Nephron progenitor cell (in vitro differentiated cells): Measurements from ENCODE around the gene PARN.

Experiments used
- DNase-seq: peaks from one replicate; pipeline ENCODE4 v3.0.0; 2021
- H3K27ac Mint-ChIP-seq: 2 replicates; pipeline ENCODE4 v1.8.0; 2021; ENCODE audit warnings: mild to moderate bottlenecking, moderate library complexity, mixed read lengths
- H3K27me3 Mint-ChIP-seq: 2 replicates; pipeline ENCODE4 v1.8.0; 2021; ENCODE audit warnings: mild to moderate bottlenecking, low read depth, mixed read lengths; ENCODE audit not compliant: poor library complexity
- H3K36me3 Mint-ChIP-seq: 2 replicates; pipeline ENCODE4 v1.8.0; 2021; ENCODE audit warnings: low read depth, mixed read lengths
- H3K4me1 Mint-ChIP-seq: 2 replicates; pipeline ENCODE4 v1.8.0; 2021; ENCODE audit warnings: mixed read lengths
- H3K4me3 Mint-ChIP-seq: 2 replicates; pipeline ENCODE4 v1.8.0; 2021; ENCODE audit warnings: mild to moderate bottlenecking, moderate library complexity, mixed read lengths
- H3K9me3 Mint-ChIP-seq: 2 replicates; pipeline ENCODE4 v1.8.0; 2021; ENCODE audit warnings: mild to moderate bottlenecking, moderate library complexity, mixed read lengths
- CTCF ChIP-seq: fragments of 200-600 bp; sonication (generic); IDR thresholded peaks from 2 replicates; pipeline ENCODE4 v1.5.0; 2021; ENCODE audit warnings: antibody characterized with exemption

Gene PARN

GRCh38 chr16:14389359-14389758 lies 240.7 kb downstream of the PARN start:
- H3K27me3 Mint-ChIP-seq = peaks cover 17% of the 10 kb centered on the region
- no peaks in the 10 kb centered on the region for H3K4me1 Mint-ChIP-seq
- no peak overlapping the region for H3K27ac Mint-ChIP-seq
- peaks cover 10% of the 10 kb centered on the region for H3K9me3 Mint-ChIP-seq
- TF ChIP-seq CTCF = no peak
- no peak overlapping the region for H3K4me3 Mint-ChIP-seq
- no peak for DNase-seq
- H3K36me3 Mint-ChIP-seq = no peaks in the 10 kb centered on the region

- Mint-ChIP-seq H3K4me1 (no peaks in the 10 kb centered on the region), H3K9me3 (peaks cover 17% of the 10 kb centered on the region), H3K27ac (no peak overlapping the region), H3K27me3 (peaks cover 18% of the 10 kb centered on the region), H3K36me3 (no peaks in the 10 kb centered on the region), H3K4me3 (no peak overlapping the region)
- no peak for DNase-seq
- TF ChIP-seq CTCF = no peak
These were observed 241.8 kb downstream of the PARN start for GRCh38 chr16:14388243-14388642.

- peaks cover 18% of the 10 kb centered on the region for H3K27me3 Mint-ChIP-seq
- no peak overlapping the region for H3K27ac Mint-ChIP-seq
- DNase-seq = no peak
- H3K4me1 Mint-ChIP-seq = no peaks in the 10 kb centered on the region
- H3K9me3 Mint-ChIP-seq = peaks cover 17% of the 10 kb centered on the region
- no peak for TF ChIP-seq CTCF
- no peak overlapping the region for H3K4me3 Mint-ChIP-seq
- H3K36me3 Mint-ChIP-seq = no peaks in the 10 kb centered on the region
These were observed 243.9 kb downstream of the PARN start for GRCh38 chr16:14386115-14386514.
